ENCODE results near the gene CPPED1.
"Not testable (repeated sequence)": the region's sequence is repeated elsewhere in the genome, so short reads cannot be mapped to it uniquely, and the experiment has no call there.

Gene CPPED1

GRCh38 chr16:12801511-12802042 lies 2.1 kb downstream of the CPPED1 start:
- DNase-seq, result no peak

- DNase-seq, result no peak
Observed at GRCh38 chr16:12800817-12801216, 2.9 kb downstream of the CPPED1 start.

- not testable (repeated sequence) for DNase-seq
Observed at GRCh38 chr16:12799996-12800395, 3.7 kb downstream of the CPPED1 start.

- no peak for DNase-seq
Observed at GRCh38 chr16:12798846-12799245, 4.8 kb downstream of the CPPED1 start.

GRCh38 chr16:12798171-12798570 lies 5.5 kb downstream of the CPPED1 start:
- DNase-seq, result no peak

- no peak for DNase-seq
Observed at GRCh38 chr16:12796498-12796897, 7.2 kb downstream of the CPPED1 start.

- DNase-seq, result no peak
Observed at GRCh38 chr16:12794486-12795387, 8.9 kb downstream of the CPPED1 start.

- no peak for DNase-seq
Observed at GRCh38 chr16:12793865-12794240, 9.8 kb downstream of the CPPED1 start.

- no peak for DNase-seq
Observed at GRCh38 chr16:12793120-12793864, 10.4 kb downstream of the CPPED1 start.

- not testable (repeated sequence) for DNase-seq
Observed at GRCh38 chr16:12792528-12792927, 11.2 kb downstream of the CPPED1 start.

- no peak for DNase-seq
Observed at GRCh38 chr16:12791340-12791739, 12.3 kb downstream of the CPPED1 start.

- no peak for DNase-seq
Observed at GRCh38 chr16:12788758-12789157, 14.9 kb downstream of the CPPED1 start.

- DNase-seq, result no peak
Observed at GRCh38 chr16:12786081-12786480, 17.6 kb downstream of the CPPED1 start.

- no peak for DNase-seq
Observed at GRCh38 chr16:12784076-12784475, 19.6 kb downstream of the CPPED1 start.

- DNase-seq, result no peak
Observed at GRCh38 chr16:12781777-12782176, 21.9 kb downstream of the CPPED1 start.

- DNase-seq, result no peak
Observed at GRCh38 chr16:12780467-12780866, 23.2 kb downstream of the CPPED1 start.

- DNase-seq, result no peak
Observed at GRCh38 chr16:12778726-12779125, 25.0 kb downstream of the CPPED1 start.

- no peak for DNase-seq
Observed at GRCh38 chr16:12775656-12776236, 27.9 kb downstream of the CPPED1 start.

- DNase-seq, result no peak
Observed at GRCh38 chr16:12773221-12773620, 30.5 kb downstream of the CPPED1 start.

GRCh38 chr16:12771341-12771798 lies 32.3 kb downstream of the CPPED1 start:
- no peak for DNase-seq

- DNase-seq, result no peak
Observed at GRCh38 chr16:12769525-12769924, 34.2 kb downstream of the CPPED1 start.

- no peak for DNase-seq
Observed at GRCh38 chr16:12767897-12768296, 35.8 kb downstream of the CPPED1 start.

GRCh38 chr16:12766853-12767252 lies 36.8 kb downstream of the CPPED1 start:
- no peak for DNase-seq
